Measurements from ENCODE around the gene FAM13A. TPM values are rescaled to one million over a fixed set of nuclear protein-coding genes. Genes with fewer than 3 reads are reported as not detected.

FAM13A gene
- total and polyA plus RNA-seq, 2 of the 13 experiments (the other 11 are each of a cell fraction or from before 2014, with no cell fraction given) = 1.2 to 36.2 TPM

DNA sequence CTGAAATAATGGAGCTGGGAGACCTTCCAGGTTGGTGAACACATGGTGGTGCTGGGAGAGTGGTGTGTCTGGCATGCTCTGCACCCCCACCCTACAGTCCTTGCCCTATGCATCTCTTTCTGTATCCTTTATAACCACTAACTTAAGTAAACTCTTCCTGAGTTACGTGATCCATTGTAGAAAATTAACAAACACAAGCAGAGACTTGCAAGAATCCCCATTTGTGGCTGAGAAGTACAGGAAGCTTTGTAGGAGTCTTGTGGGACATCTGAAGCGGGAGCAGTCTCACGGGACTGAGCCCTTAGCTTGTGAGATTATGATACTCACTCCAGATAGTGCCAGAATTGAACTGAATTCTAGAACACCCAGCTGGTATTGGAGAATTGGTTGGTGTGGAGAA lies 14.3 kb upstream of the FAM13A start (continued):
- TF ChIP-seq, protein P1, sequence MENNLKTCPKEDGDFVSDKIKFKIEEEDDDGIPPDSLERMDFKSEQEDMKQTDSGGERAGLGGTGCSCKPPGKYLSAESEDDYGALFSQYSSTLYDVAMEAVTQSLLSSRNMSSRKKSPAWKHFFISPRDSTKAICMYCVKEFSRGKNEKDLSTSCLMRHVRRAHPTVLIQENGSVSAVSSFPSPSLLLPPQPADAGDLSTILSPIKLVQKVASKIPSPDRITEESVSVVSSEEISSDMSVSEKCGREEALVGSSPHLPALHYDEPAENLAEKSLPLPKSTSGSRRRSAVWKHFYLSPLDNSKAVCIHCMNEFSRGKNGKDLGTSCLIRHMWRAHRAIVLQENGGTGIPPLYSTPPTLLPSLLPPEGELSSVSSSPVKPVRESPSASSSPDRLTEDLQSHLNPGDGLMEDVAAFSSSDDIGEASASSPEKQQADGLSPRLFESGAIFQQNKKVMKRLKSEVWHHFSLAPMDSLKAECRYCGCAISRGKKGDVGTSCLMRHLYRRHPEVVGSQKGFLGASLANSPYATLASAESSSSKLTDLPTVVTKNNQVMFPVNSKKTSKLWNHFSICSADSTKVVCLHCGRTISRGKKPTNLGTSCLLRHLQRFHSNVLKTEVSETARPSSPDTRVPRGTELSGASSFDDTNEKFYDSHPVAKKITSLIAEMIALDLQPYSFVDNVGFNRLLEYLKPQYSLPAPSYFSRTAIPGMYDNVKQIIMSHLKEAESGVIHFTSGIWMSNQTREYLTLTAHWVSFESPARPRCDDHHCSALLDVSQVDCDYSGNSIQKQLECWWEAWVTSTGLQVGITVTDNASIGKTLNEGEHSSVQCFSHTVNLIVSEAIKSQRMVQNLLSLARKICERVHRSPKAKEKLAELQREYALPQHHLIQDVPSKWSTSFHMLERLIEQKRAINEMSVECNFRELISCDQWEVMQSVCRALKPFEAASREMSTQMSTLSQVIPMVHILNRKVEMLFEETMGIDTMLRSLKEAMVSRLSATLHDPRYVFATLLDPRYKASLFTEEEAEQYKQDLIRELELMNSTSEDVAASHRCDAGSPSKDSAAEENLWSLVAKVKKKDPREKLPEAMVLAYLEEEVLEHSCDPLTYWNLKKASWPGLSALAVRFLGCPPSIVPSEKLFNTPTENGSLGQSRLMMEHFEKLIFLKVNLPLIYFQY (CRISPR knock-in tag; IDR thresholded peaks at IDR 0.05; ENCODE audit: borderline replicate concordance) = no peak
- TF ChIP-seq, protein P2, sequence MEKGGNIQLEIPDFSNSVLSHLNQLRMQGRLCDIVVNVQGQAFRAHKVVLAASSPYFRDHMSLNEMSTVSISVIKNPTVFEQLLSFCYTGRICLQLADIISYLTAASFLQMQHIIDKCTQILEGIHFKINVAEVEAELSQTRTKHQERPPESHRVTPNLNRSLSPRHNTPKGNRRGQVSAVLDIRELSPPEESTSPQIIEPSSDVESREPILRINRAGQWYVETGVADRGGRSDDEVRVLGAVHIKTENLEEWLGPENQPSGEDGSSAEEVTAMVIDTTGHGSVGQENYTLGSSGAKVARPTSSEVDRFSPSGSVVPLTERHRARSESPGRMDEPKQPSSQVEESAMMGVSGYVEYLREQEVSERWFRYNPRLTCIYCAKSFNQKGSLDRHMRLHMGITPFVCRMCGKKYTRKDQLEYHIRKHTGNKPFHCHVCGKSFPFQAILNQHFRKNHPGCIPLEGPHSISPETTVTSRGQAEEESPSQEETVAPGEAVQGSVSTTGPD (CRISPR knock-in tag; IDR thresholded peaks at IDR 0.05) = no peak

DNA sequence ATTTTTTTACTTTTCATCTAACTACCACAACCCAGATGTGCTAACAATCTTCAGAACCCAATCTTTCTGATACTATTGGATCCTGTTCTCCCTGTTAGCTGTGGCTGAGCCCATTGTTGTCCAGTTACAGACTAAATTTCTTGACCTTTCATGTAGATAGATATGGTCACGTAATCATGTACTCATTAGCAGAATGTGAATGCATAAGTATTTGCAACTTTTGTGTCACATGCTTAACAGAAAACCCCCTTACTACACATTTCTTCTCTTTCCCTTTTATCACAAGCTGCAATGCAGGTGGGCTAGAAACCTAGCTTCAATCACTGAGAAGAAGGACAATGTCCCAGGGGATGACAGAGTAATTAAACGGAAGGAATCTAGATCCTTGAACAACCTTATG lies 13.1 kb upstream of the FAM13A start:
- no peak overlapping the region for H3K27ac ChIP-seq (ENCODE audit: extremely low read length, insufficient read depth, low read length)
- intact Hi-C loops (cut with micrococcal nuclease; ENCODE audit: unreplicated experiment) = no loop called here
- H3K4me1 ChIP-seq (ENCODE audit: insufficient read depth, low read length) = no peaks in the 10 kb centered on the region
- no peak overlapping the region for H3K9ac ChIP-seq (ENCODE audit: insufficient read depth, low read depth, low read length)
- no peaks in the 10 kb centered on the region for H3K79me2 ChIP-seq (ENCODE audit: insufficient read depth, low read length)
- 87% methylated on average over 2 of the region's 2 CpGs for WGBS (ENCODE audit: low lambda C conversion rate)
- H3K4me3 ChIP-seq (replicated peaks in 1 of 3; ENCODE audit: insufficient read depth in 1 of 3, low read depth in 2 of 3, low read length in 3 of 3) = no peak overlapping the region
- no peak for TF ChIP-seq SAFB2 (CRISPR knock-in tag; IDR thresholded peaks at IDR 0.05; ENCODE audit: borderline replicate concordance, low read depth)
- no peak for TF ChIP-seq SMAD1 (CRISPR knock-in tag; IDR thresholded peaks at IDR 0.05; ENCODE audit: borderline replicate concordance, low read depth)
- no peak for TF ChIP-seq RELA (CRISPR knock-in tag; IDR thresholded peaks at IDR 0.05)
- TF ChIP-seq IKZF1 (IDR thresholded peaks at IDR 0.05) = no peak
- no peak for TF ChIP-seq ZNF619 (CRISPR knock-in tag; IDR thresholded peaks at IDR 0.05)
- TF ChIP-seq HCFC1 (IDR thresholded peaks at IDR 0.05; ENCODE audit: low read depth, low read length) = no peak
- no peak for TF ChIP-seq MBD4 (IDR thresholded peaks at IDR 0.05; ENCODE audit: borderline replicate concordance, low read length)
- TF ChIP-seq, protein P3, sequence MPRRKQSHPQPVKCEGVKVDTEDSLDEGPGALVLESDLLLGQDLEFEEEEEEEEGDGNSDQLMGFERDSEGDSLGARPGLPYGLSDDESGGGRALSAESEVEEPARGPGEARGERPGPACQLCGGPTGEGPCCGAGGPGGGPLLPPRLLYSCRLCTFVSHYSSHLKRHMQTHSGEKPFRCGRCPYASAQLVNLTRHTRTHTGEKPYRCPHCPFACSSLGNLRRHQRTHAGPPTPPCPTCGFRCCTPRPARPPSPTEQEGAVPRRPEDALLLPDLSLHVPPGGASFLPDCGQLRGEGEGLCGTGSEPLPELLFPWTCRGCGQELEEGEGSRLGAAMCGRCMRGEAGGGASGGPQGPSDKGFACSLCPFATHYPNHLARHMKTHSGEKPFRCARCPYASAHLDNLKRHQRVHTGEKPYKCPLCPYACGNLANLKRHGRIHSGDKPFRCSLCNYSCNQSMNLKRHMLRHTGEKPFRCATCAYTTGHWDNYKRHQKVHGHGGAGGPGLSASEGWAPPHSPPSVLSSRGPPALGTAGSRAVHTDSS (CRISPR knock-in tag; conservative IDR thresholded peaks at IDR 0.05) = no peak
- TF ChIP-seq ELF3 (CRISPR knock-in tag; IDR thresholded peaks at IDR 0.05) = no peak
- no peaks in the 10 kb centered on the region; a peak in 1 of 5 replicates for H3K27me3 ChIP-seq (ENCODE audit: control insufficient read depth in 1 of 2, insufficient read depth in 2 of 2, low read length in 2 of 2)
- H3K9me3 ChIP-seq (ENCODE audit: low read length) = no peaks in the 10 kb centered on the region
- no peak overlapping the region for H3K4me2 ChIP-seq (ENCODE audit: low read depth, low read length)
- ATAC-seq (no peak), FAIRE-seq (no peak), DNase-seq (ENCODE audit: low spot score) (no peak)
- H3K36me3 ChIP-seq (replicated peaks in 1 of 2; ENCODE audit: control insufficient read depth in 1 of 2, insufficient read depth in 2 of 2, low read length in 2 of 2) = no peaks in the 10 kb centered on the region
- ChIA-PET CTCF (ENCODE audit: low intra/inter-chr PET ratio, low total read pairs) (no interaction called here), POLR2A (no interaction called here)
- H4K20me1 ChIP-seq (ENCODE audit: insufficient read depth, low read length) = no peaks in the 10 kb centered on the region
- BruUV-seq (replicated peaks) = no TSS peak
- no peak overlapping the region for H2AFZ ChIP-seq (ENCODE audit: low read length)
- in situ Hi-C loops (cut with HindIII; ENCODE audit: extremely low pct_ligation_motif_present, low pct_unique_long_range_greater_than_20kb) = no loop called here
